MCF 10A (cell line): ENCODE results near the gene TGFBR3. TPM values are rescaled to one million over a fixed set of nuclear protein-coding genes. Genes with fewer than 3 reads are reported as not detected.

Experiments used
- BruUV-seq: library from RNA; stranded (reverse); fragments of 400-500 nt; replicated peaks from 2 replicates; lab custom pipeline; 2021; lab: Mats Ljungman, UMichigan
- CTCF ChIA-PET: fragments of 300-600 bp; sonication (Branson Sonifier 250); formaldehyde crosslinking; extraction: SDS; loops from one replicate; lab custom pipeline; 2021; ENCODE audit warnings: antibody characterized with exemption, inconsistent platforms; lab: Yijun Ruan, JAX
- POLR2A ChIA-PET: fragments of 300-600, 350-650 bp; sonication (Branson Sonifier 250); formaldehyde crosslinking; extraction: SDS; loops from one replicate; lab custom pipeline; 2020; ENCODE audit warnings: antibody characterized with exemption, inconsistent platforms; lab: Yijun Ruan, JAX
- DNase-seq: peaks from one replicate; pipeline ENCODE4 v3.0.0-alpha.2; 2018; ENCODE audit not compliant: unreplicated experiment
- H3K27ac Mint-ChIP-seq: one replicate; pipeline ENCODE4 v1.8.0; 2022; ENCODE audit warnings: mild to moderate bottlenecking, low read depth, mixed read lengths; ENCODE audit not compliant: unreplicated experiment
- H3K27me3 Mint-ChIP-seq: one replicate; pipeline ENCODE4 v1.8.0; 2022; ENCODE audit warnings: mixed read lengths; ENCODE audit not compliant: insufficient read depth, unreplicated experiment
- H3K36me3 Mint-ChIP-seq: one replicate; pipeline ENCODE4 v1.8.0; 2022; ENCODE audit warnings: mild to moderate bottlenecking, moderate library complexity, mixed read lengths; ENCODE audit not compliant: insufficient read depth, unreplicated experiment
- H3K4me1 Mint-ChIP-seq: one replicate; pipeline ENCODE4 v1.8.0; 2022; ENCODE audit warnings: mixed read lengths; ENCODE audit not compliant: insufficient read depth, unreplicated experiment
- H3K4me3 Mint-ChIP-seq: one replicate; pipeline ENCODE4 v1.8.0; 2022; ENCODE audit warnings: mild to moderate bottlenecking, moderate library complexity, mixed read lengths; ENCODE audit not compliant: unreplicated experiment
- H3K9me3 Mint-ChIP-seq: one replicate; pipeline ENCODE4 v1.8.0; 2022; ENCODE audit warnings: mixed read lengths; ENCODE audit not compliant: unreplicated experiment
- intact Hi-C: fragments of 100-400 bp; cut with micrococcal nuclease; formaldehyde crosslinking; loops from 2 replicates; pipeline ENCODE4 v1.14.1; 2022
- total RNA-seq: library from RNA; stranded (reverse); gene quantifications from 2 replicates; pipeline ENCODE4 v1.2.3, GENCODE V29; 2022
- TF ChIP-seq, protein P1 (sequence below): fragments of 200-600 bp; IDR thresholded peaks from one replicate; pipeline ENCODE4 v1.8.0; 2022; ENCODE audit warnings: antibody characterized with exemption, mild to moderate bottlenecking; ENCODE audit not compliant: unreplicated experiment

Gene TGFBR3
- total RNA-seq, 1 experiment from 2014 or later: 12.0 TPM

- CTCF ChIA-PET: interaction anchor here (0.5 to 12.0 kb wide), 19 partner anchors 34 to 643 kb away, joined by 3 to 163 read pairs (median 4); no protein-coding TSS in a partner anchor
- intact Hi-C loops: loop anchor here (2.0 to 5.0 kb wide), 5 partner anchors 41 to 644 kb away; no protein-coding TSS in a partner anchor
- Mint-ChIP-seq H3K36me3 (no peaks in the 10 kb centered on the region), H3K4me3 (no peak overlapping the region), H3K9me3 (peaks cover 7% of the 10 kb centered on the region), H3K4me1 (peaks cover 20% of the 10 kb centered on the region), H3K27me3 (no peaks in the 10 kb centered on the region), H3K27ac (no peak overlapping the region)
- TF ChIP-seq, protein P1, sequence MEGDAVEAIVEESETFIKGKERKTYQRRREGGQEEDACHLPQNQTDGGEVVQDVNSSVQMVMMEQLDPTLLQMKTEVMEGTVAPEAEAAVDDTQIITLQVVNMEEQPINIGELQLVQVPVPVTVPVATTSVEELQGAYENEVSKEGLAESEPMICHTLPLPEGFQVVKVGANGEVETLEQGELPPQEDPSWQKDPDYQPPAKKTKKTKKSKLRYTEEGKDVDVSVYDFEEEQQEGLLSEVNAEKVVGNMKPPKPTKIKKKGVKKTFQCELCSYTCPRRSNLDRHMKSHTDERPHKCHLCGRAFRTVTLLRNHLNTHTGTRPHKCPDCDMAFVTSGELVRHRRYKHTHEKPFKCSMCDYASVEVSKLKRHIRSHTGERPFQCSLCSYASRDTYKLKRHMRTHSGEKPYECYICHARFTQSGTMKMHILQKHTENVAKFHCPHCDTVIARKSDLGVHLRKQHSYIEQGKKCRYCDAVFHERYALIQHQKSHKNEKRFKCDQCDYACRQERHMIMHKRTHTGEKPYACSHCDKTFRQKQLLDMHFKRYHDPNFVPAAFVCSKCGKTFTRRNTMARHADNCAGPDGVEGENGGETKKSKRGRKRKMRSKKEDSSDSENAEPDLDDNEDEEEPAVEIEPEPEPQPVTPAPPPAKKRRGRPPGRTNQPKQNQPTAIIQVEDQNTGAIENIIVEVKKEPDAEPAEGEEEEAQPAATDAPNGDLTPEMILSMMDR: no peak
- POLR2A ChIA-PET: interaction anchor here (0.6 to 1.8 kb wide), 6 partner anchors 25 to 600 kb away, joined by 3 to 7 read pairs (median 4); no protein-coding TSS in a partner anchor
- no TSS peak for BruUV-seq
- DNase-seq: no peak
Measured at GRCh38 chr1:91925644-91926435, 39.9 kb upstream of the TGFBR3 start.

DNA sequence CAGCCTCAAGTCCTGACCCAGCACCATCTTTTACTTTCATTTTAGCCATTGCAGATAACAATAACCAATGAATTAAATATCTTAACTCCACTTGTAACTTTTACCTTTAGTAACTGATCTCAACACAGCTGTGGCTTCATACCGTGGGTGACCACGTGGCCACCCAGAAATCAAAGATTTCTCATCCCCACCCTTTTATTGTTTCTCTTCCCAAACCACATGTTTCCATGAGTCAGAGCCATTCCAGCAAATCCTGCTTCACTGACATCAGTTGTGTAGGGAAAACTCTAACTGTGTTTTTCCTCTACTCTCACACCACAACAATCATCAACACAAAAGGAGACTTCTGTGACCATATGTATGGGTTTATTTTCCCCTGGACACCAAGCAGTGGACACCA is 38.2 kb upstream of the TGFBR3 start:
- peak; percentile 67 for DNase-seq
- POLR2A ChIA-PET: interaction anchor here (1.4 to 1.8 kb wide), 4 partner anchors 32 to 422 kb away, joined by 3 to 7 read pairs (median 6); no protein-coding TSS in a partner anchor
- intact Hi-C loops: no loop called here
- TF ChIP-seq, protein P1: no peak
- no TSS peak for BruUV-seq
- CTCF ChIA-PET: interaction anchor here (0.9 to 12.0 kb wide), 5 partner anchors 90 to 411 kb away, joined by 3 to 163 read pairs (median 5); no protein-coding TSS in a partner anchor
- Mint-ChIP-seq H3K27ac (peak overlapping the region; percentile 87), H3K4me3 (no peak overlapping the region), H3K9me3 (peaks cover 7% of the 10 kb centered on the region), H3K36me3 (no peaks in the 10 kb centered on the region), H3K4me1 (peaks cover 17% of the 10 kb centered on the region), H3K27me3 (no peaks in the 10 kb centered on the region)

GRCh38 chr1:91919962-91920361 is 34.0 kb upstream of the TGFBR3 start:
- CTCF ChIA-PET: no interaction called here
- POLR2A ChIA-PET: no interaction called here
- Mint-ChIP-seq H3K27ac (no peak overlapping the region), H3K9me3 (peaks cover 7% of the 10 kb centered on the region), H3K27me3 (no peaks in the 10 kb centered on the region), H3K36me3 (no peaks in the 10 kb centered on the region), H3K4me3 (no peak overlapping the region), H3K4me1 (peaks cover 11% of the 10 kb centered on the region)
- TF ChIP-seq, protein P1: no peak
- BruUV-seq: no TSS peak
- no peak for DNase-seq
- intact Hi-C loops: no loop called here

DNA sequence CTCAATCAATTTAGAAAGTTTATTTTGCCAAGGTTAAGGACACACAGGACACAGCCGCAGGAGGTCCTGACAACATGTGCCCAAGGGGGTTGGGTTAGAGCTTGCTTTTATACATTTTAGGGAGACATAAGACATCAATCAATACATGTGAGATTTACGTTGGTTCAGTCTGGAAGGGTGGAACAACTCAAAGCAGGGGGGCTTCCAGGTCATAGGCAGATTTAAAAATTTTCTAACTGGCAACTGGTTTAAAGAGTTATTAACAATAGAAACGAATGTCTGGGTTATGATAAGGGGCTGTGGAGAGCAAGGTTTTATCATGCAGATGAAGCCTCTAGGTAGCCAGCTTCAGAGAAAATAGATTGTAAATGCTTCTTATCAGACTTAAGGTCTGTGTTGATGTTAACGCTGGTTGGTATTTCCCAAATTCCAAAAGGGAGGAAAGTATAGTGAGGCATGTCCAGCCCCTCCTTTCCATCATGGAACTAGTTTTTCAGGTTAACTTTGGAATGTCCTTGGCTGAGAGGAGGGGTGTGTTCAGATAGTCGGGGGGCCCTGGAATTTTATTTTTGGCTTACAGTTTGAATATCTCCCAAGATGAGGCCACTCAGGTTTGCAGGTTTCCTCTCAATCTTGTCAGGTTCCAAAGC is 31.0 kb upstream of the TGFBR3 start:
- no TSS peak for BruUV-seq
- H3K4me3 Mint-ChIP-seq: no peak overlapping the region
- no peak overlapping the region for H3K27ac Mint-ChIP-seq
- ChIA-PET CTCF (interaction anchor here (0.7 to 1.6 kb wide), 4 partner anchors 10 to 632 kb away, joined by 3 to 5 read pairs (median 4); no protein-coding TSS in a partner anchor), POLR2A (interaction anchor here (0.6 to 0.7 kb wide), 3 partner anchors 53 to 356 kb away, joined by 3 to 4 read pairs (median 3); no protein-coding TSS in a partner anchor)
- intact Hi-C loops: no loop called here
- H3K4me1 Mint-ChIP-seq: peaks cover 6% of the 10 kb centered on the region
- no peak for DNase-seq
- no peaks in the 10 kb centered on the region for H3K36me3 Mint-ChIP-seq
- no peaks in the 10 kb centered on the region for H3K27me3 Mint-ChIP-seq
- TF ChIP-seq, protein P1: no peak
- no peaks in the 10 kb centered on the region for H3K9me3 Mint-ChIP-seq
